BJ (cell line): ENCODE measurements around the gene SPON1. TPM values are rescaled to one million over a fixed set of nuclear protein-coding genes. Genes with fewer than 3 reads are reported as not detected.

ENCODE experiments used
- CTCF ChIA-PET: fragments of 350-600 bp; formaldehyde crosslinking; extraction: SDS; loops from one replicate; lab custom pipeline; 2021; ENCODE audit warnings: antibody characterized with exemption, inconsistent platforms; lab: Yijun Ruan, JAX
- POLR2A ChIA-PET: fragments of 300-600 bp; sonication (Branson Sonifier 250); formaldehyde crosslinking; extraction: SDS; loops from one replicate; lab custom pipeline; 2021; ENCODE audit warnings: antibody characterized with exemption; lab: Charles Lee
- DNase-seq: peaks from one replicate; pipeline ENCODE4 v3.0.0-alpha.2; 2011; ENCODE audit warnings: low read depth
- H3K27me3 ChIP-seq: 2 replicates; pipeline ENCODE4 v1.6.0; 2011; ENCODE audit warnings: low read length; ENCODE audit not compliant: control insufficient read depth, insufficient read depth
- H3K36me3 ChIP-seq: 2 replicates; pipeline ENCODE4 v1.5.1; 2011; ENCODE audit warnings: low read length; ENCODE audit not compliant: control insufficient read depth, insufficient read depth
- H3K4me3 ChIP-seq: 2 replicates; pipeline ENCODE4 v1.5.1; 2011; ENCODE audit warnings: low read depth, mild to moderate bottlenecking, control low read depth, low read length
- CTCF ChIP-seq: IDR thresholded peaks from 2 replicates; pipeline ENCODE4 v1.5.1; 2011; ENCODE audit warnings: low read depth, mild to moderate bottlenecking, control low read depth, inconsistent platforms, low read length, moderate library complexity; ENCODE audit not compliant: insufficient read depth
- polyA plus RNA-seq: library from polyadenylated mRNA; depleted of rRNA; stranded (reverse); fragments of >200 nt; gene quantifications from 2 replicates; pipeline ENCODE4 v1.2.3, GENCODE V29; 2011

The SPON1 gene
- polyA plus RNA-seq, 1 experiment = not detected

- ChIA-PET POLR2A (interaction anchor here (0.7 kb wide), 1 partner anchor 24 kb away, joined by 3 read pairs; no protein-coding TSS in a partner anchor), CTCF (interaction anchor here (0.6 kb wide), 1 partner anchor 490 kb away, joined by 3 read pairs; no protein-coding TSS in a partner anchor)
- no peak for TF ChIP-seq CTCF
- Histone ChIP-seq H3K4me3 (no peak overlapping the region), H3K27me3 (peaks cover 2% of the 10 kb centered on the region; the same call in 1 of the 2 replicates), H3K36me3 (no peaks in the 10 kb centered on the region)
- DNase-seq = peak; percentile 41
These were observed 91.9 kb downstream of the SPON1 start for GRCh38 chr11:14054116-14055107.

- H3K4me3 ChIP-seq = no peak overlapping the region
- no peak for TF ChIP-seq CTCF
- no peaks in the 10 kb centered on the region for H3K36me3 ChIP-seq
- CTCF ChIA-PET = no interaction called here
- H3K27me3 ChIP-seq = peaks cover 2% of the 10 kb centered on the region; the same call in 1 of the 2 replicates
- POLR2A ChIA-PET = no interaction called here
- DNase-seq = no peak
These were observed 93.4 kb downstream of the SPON1 start for GRCh38 chr11:14055936-14056335.

GRCh38 chr11:14058061-14058460 lies 95.5 kb downstream of the SPON1 start:
- Histone ChIP-seq H3K4me3 (no peak overlapping the region), H3K36me3 (no peaks in the 10 kb centered on the region), H3K27me3 (no peaks in the 10 kb centered on the region; the same call in 1 of the 2 replicates)
- ChIA-PET CTCF (interaction anchor here (0.7 kb wide), 1 partner anchor 10 kb away, joined by 3 read pairs; no protein-coding TSS in a partner anchor), POLR2A (no interaction called here)
- TF ChIP-seq CTCF = no peak
- no peak for DNase-seq

- TF ChIP-seq CTCF = no peak
- Histone ChIP-seq H3K36me3 (no peaks in the 10 kb centered on the region), H3K4me3 (no peak overlapping the region), H3K27me3 (no peaks in the 10 kb centered on the region; the same call in 1 of the 2 replicates)
- ChIA-PET POLR2A (no interaction called here), CTCF (interaction anchor here (1.0 kb wide), 1 partner anchor 18 kb away, joined by 3 read pairs; no protein-coding TSS in a partner anchor)
- DNase-seq = no peak
These were observed 97.0 kb downstream of the SPON1 start for GRCh38 chr11:14059491-14059890.

GRCh38 chr11:14061721-14062120 lies 99.2 kb downstream of the SPON1 start:
- H3K36me3 ChIP-seq = no peaks in the 10 kb centered on the region
- no peak for DNase-seq
- no peak overlapping the region for H3K4me3 ChIP-seq
- no peak for TF ChIP-seq CTCF
- H3K27me3 ChIP-seq = no peaks in the 10 kb centered on the region
- ChIA-PET POLR2A (no interaction called here), CTCF (no interaction called here)
